ENCODE measurements around the gene PRTFDC1. TPM values are rescaled to one million over a fixed set of nuclear protein-coding genes. Genes with fewer than 3 reads are reported as not detected.
A peak's percentile ranks its signal among the peaks of the same experiment; 100 is the strongest.

PRTFDC1 gene
- total and polyA plus RNA-seq, 8 donors = 1.2 to 21.6 (median 12.4) TPM; not detected in 1

- H3K36me3 ChIP-seq = no peaks in the 10 kb centered on the region
- peak; percentile 76 to 83 for DNase-seq
- 40 to 55% (median 42%) methylated on average over 5 of the region's 5 CpGs for WGBS, 5 donors
- peaks cover 0 to 21% (median 0%) of the 10 kb centered on the region in 4 donors for H3K4me1 ChIP-seq
- intact Hi-C loops (cut with DNase I; ENCODE audit: low total_unique reads) = no loop called here
- no peaks in the 10 kb centered on the region for H3K9me3 ChIP-seq
- H3K27ac ChIP-seq = no peak overlapping the region
- H3K27me3 ChIP-seq = no peaks in the 10 kb centered on the region
- H3K4me3 ChIP-seq = no peak overlapping the region
- TF ChIP-seq POLR2AphosphoS5 (IDR thresholded peaks at IDR 0.05) (peak in 1 of 3 donors; percentile 32), POLR2A (IDR thresholded peaks at IDR 0.05) (no peak)
Measured at GRCh38 chr10:24886290-24886680, 66.1 kb downstream of the PRTFDC1 start.

- Histone ChIP-seq H3K4me3 (no peak overlapping the region), H3K9me3 (no peaks in the 10 kb centered on the region), H3K27me3 (no peaks in the 10 kb centered on the region), H3K36me3 (no peaks in the 10 kb centered on the region), H3K4me1 (peaks cover 0 to 21% (median 0%) of the 10 kb centered on the region in 4 donors), H3K27ac (no peak overlapping the region)
- TF ChIP-seq EP300 (IDR thresholded peaks at IDR 0.05) (no peak), CTCF (IDR thresholded peaks at IDR 0.05) (no peak), POLR2A (IDR thresholded peaks at IDR 0.05) (no peak), POLR2AphosphoS5 (IDR thresholded peaks at IDR 0.05) (no peak)
- 85 to 94% (median 92%) methylated on average over 7 of the region's 7 CpGs for WGBS, 5 donors
- intact Hi-C loops (cut with DNase I; ENCODE audit: low total_unique reads) = no loop called here
- DNase-seq = no peak
Measured at GRCh38 chr10:24885551-24886289, 66.7 kb downstream of the PRTFDC1 start.

- TF ChIP-seq POLR2AphosphoS5 (IDR thresholded peaks at IDR 0.05) (no peak), POLR2A (IDR thresholded peaks at IDR 0.05) (no peak), CTCF (IDR thresholded peaks at IDR 0.05) (no peak), EP300 (IDR thresholded peaks at IDR 0.05) (no peak)
- H3K36me3 ChIP-seq = no peaks in the 10 kb centered on the region
- H3K27ac ChIP-seq = no peak overlapping the region
- no peak for DNase-seq
- no peak overlapping the region for H3K4me3 ChIP-seq
- H3K27me3 ChIP-seq = no peaks in the 10 kb centered on the region
- no peaks in the 10 kb centered on the region for H3K9me3 ChIP-seq
- H3K4me1 ChIP-seq = peaks cover 0 to 15% (median 0%) of the 10 kb centered on the region in 4 donors
- intact Hi-C loops (cut with DNase I; ENCODE audit: low total_unique reads) = no loop called here
- 94 to 100% (median 100%) methylated on average over 1 of the region's 1 CpG for WGBS, 5 donors
Measured at GRCh38 chr10:24884793-24885192, 67.6 kb downstream of the PRTFDC1 start.

GRCh38 chr10:24884316-24884715 lies 68.1 kb downstream of the PRTFDC1 start:
- TF ChIP-seq POLR2A (IDR thresholded peaks at IDR 0.05) = no peak
- TF ChIP-seq POLR2AphosphoS5 (IDR thresholded peaks at IDR 0.05) = no peak
- no peak for TF ChIP-seq CTCF (IDR thresholded peaks at IDR 0.05)
- no peak for TF ChIP-seq EP300 (IDR thresholded peaks at IDR 0.05)
- no peak overlapping the region for H3K27ac ChIP-seq
- no peak for DNase-seq
- intact Hi-C loops (cut with DNase I; ENCODE audit: low total_unique reads) = no loop called here
- peaks cover 0 to 11% (median 0%) of the 10 kb centered on the region in 4 donors for H3K4me1 ChIP-seq
- H3K36me3 ChIP-seq = no peaks in the 10 kb centered on the region
- no peaks in the 10 kb centered on the region for H3K9me3 ChIP-seq
- H3K27me3 ChIP-seq = no peaks in the 10 kb centered on the region
- WGBS, 5 donors = 90 to 100% (median 94%) methylated on average over 2 of the region's 2 CpGs
- no peak overlapping the region for H3K4me3 ChIP-seq

GRCh38 chr10:24883176-24883575 lies 69.2 kb downstream of the PRTFDC1 start:
- TF ChIP-seq EP300 (IDR thresholded peaks at IDR 0.05) (no peak), POLR2AphosphoS5 (IDR thresholded peaks at IDR 0.05) (no peak), CTCF (IDR thresholded peaks at IDR 0.05) (no peak), POLR2A (IDR thresholded peaks at IDR 0.05) (no peak)
- WGBS, 5 donors = 52 to 80% (median 76%) methylated on average over 2 of the region's 2 CpGs
- no peak overlapping the region for H3K27ac ChIP-seq

More at GRCh38 chr10:24883176-24883575, 69.2 kb downstream of the PRTFDC1 start:
- no peaks in the 10 kb centered on the region for H3K36me3 ChIP-seq
- no peaks in the 10 kb centered on the region for H3K27me3 ChIP-seq
- no peak overlapping the region for H3K4me3 ChIP-seq
- H3K4me1 ChIP-seq = peaks cover 0 to 11% (median 0%) of the 10 kb centered on the region in 4 donors
- DNase-seq = no peak
- no peaks in the 10 kb centered on the region for H3K9me3 ChIP-seq
- intact Hi-C loops (cut with DNase I; ENCODE audit: low total_unique reads) = no loop called here
